NCI-H146 treated with DMSO at 0.1 percent for 48 hours (cell line): ENCODE measurements around the gene DMD.

Experiments used
- DNase-seq: peaks from one replicate; lab custom pipeline; 2025; ENCODE audit not compliant: unreplicated experiment; lab: John Stamatoyannopoulos, UW

The DMD gene

GRCh38 chrX:31894152-31894551, 1317.2 kb downstream of the DMD start:
- DNase-seq = no peak

- DNase-seq = no peak
Observed at GRCh38 chrX:31893525-31893924, 1317.8 kb downstream of the DMD start.

GRCh38 chrX:31889088-31889487, 1322.3 kb downstream of the DMD start:
- no peak for DNase-seq

GRCh38 chrX:31884535-31884934, 1326.8 kb downstream of the DMD start:
- no peak for DNase-seq

- no peak for DNase-seq
Observed at GRCh38 chrX:31872007-31872406, 1339.3 kb downstream of the DMD start.

- no peak for DNase-seq
Observed at GRCh38 chrX:31870267-31870666, 1341.1 kb downstream of the DMD start.

- DNase-seq = no peak
Observed at GRCh38 chrX:31860686-31861085, 1350.7 kb downstream of the DMD start.

GRCh38 chrX:31858915-31859314, 1352.4 kb downstream of the DMD start:
- DNase-seq = no peak

- DNase-seq = no peak
Observed at GRCh38 chrX:31854716-31855115, 1356.6 kb downstream of the DMD start.

GRCh38 chrX:31851761-31852160, 1359.6 kb downstream of the DMD start:
- no peak for DNase-seq

GRCh38 chrX:31847773-31848172, 1363.6 kb downstream of the DMD start:
- no peak for DNase-seq

- no peak for DNase-seq
Observed at GRCh38 chrX:31845003-31845402, 1366.3 kb downstream of the DMD start.

GRCh38 chrX:31838617-31839016, 1372.7 kb downstream of the DMD start:
- DNase-seq = no peak

- no peak for DNase-seq
Observed at GRCh38 chrX:31837445-31838049, 1373.8 kb downstream of the DMD start.

- DNase-seq = no peak
Observed at GRCh38 chrX:31836479-31836878, 1374.9 kb downstream of the DMD start.

- no peak for DNase-seq
Observed at GRCh38 chrX:31832263-31832662, 1379.1 kb downstream of the DMD start.

- DNase-seq = no peak
Observed at GRCh38 chrX:31820430-31821210, 1390.7 kb downstream of the DMD start.

- DNase-seq = no peak
Observed at GRCh38 chrX:31819455-31819854, 1391.9 kb downstream of the DMD start.

- no peak for DNase-seq
Observed at GRCh38 chrX:31811106-31811505, 1400.2 kb downstream of the DMD start.

GRCh38 chrX:31808357-31808756, 1403.0 kb downstream of the DMD start:
- DNase-seq = no peak

GRCh38 chrX:31807165-31807564, 1404.2 kb downstream of the DMD start:
- no peak for DNase-seq

- no peak for DNase-seq
Observed at GRCh38 chrX:31805781-31806180, 1405.6 kb downstream of the DMD start.

- no peak for DNase-seq
Observed at GRCh38 chrX:31800219-31800618, 1411.1 kb downstream of the DMD start.
